ENCODE data around the gene C1orf21.

The C1orf21 gene

DNA sequence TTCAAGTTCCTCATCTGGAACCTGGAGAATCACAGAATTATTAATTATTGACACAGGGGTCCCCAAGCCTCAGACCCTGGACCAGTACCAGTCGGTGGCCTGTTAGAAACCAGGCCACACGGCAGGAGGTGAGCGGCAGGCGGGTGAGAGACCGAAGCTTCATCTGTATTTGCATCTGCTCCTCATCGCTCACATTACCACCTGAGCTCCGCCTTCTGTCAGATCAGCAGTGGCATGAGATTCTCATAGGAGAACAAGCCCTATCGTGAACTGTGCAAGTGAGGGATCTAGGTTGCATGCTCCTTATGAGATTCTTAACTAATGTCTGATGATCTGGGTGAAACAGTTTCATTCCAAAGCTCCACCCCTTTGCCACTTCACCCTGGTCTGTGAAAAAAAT is 125.9 kb downstream of the C1orf21 start:
- DNase-seq (ENCODE audit: low read depth in 2 of 3, low spot score in 1 of 3), result no peak

DNA sequence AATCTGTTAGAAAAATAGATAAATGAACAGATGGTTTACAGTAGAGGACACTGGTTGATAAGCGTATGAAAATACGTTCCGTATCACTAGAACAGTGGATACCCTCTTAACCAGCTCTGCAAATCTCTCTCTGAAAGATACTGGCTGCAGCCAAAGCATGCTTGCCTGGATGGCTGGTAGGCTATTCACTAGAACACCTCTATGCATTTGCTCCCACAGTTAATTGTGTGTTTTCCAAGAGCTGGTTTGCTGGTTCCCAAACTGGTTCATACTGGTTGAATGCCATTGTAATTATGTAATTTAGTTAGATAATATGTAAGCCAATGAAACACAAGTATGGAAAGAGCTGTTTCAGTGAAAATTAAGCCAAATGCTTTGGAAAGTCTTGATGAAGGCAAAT is 126.6 kb downstream of the C1orf21 start:
- no peak for DNase-seq (ENCODE audit: low read depth in 2 of 3, low spot score in 1 of 3)

DNA sequence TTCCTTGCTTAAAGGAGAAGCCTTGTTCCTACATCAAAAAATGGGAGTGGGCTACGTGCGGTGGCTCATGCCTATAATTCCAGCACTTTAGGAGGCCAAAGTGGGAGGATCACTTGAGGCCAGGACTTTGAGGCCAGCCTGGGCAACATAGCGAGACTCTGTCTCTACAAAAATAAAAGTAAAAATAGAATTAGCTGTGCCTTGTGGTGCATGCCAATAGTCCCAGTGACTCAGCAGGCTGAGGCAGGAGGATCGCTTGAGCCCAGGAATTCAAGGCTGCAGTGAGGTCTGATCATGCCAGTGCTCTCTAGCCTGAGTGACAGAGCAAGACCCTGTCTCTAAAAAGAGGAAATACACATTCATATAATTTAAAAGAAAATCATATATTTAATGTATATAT is 127.1 kb downstream of the C1orf21 start:
- no peak for DNase-seq (ENCODE audit: low read depth in 2 of 3, low spot score in 1 of 3)

DNA sequence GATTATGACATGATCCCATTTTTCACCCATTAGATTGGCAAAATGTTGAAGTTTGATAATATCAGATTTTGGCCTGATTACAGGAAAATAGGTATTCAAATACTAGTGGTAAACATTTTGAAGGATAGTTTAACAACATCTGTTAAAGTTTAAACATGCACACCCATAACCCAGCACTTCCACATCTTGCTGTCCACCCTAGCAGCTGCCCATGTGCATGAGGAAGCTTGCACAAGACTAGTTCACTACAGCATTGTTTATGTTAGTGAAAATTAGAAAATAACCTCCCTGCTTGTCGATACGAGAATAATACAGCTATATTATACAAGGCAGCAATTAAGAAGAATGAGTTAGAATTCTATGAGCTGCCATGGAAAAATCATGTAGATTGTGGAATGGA is 127.6 kb downstream of the C1orf21 start:
- no peak for DNase-seq (ENCODE audit: low read depth in 2 of 3, low spot score in 1 of 3)

DNA sequence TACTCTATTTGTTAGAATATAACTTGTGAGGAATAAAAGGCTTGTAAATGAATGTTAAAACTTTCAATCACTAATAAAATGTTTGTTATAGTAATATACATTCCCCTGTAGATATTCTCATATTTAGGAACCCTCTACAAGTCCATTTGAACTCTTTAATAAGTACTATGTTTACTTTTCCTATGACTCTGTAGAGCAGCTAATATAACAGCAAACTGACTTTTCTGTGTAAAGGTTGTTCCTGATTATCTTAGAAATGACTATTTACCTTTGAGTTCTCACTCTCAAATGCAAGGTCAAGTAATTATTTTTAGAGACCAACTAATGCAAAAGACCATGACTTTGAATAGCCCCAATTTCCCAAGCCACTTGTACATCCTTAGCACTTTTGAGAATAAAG is 130.3 kb downstream of the C1orf21 start:
- no peak for DNase-seq (ENCODE audit: low read depth in 2 of 3, low spot score in 1 of 3)

DNA sequence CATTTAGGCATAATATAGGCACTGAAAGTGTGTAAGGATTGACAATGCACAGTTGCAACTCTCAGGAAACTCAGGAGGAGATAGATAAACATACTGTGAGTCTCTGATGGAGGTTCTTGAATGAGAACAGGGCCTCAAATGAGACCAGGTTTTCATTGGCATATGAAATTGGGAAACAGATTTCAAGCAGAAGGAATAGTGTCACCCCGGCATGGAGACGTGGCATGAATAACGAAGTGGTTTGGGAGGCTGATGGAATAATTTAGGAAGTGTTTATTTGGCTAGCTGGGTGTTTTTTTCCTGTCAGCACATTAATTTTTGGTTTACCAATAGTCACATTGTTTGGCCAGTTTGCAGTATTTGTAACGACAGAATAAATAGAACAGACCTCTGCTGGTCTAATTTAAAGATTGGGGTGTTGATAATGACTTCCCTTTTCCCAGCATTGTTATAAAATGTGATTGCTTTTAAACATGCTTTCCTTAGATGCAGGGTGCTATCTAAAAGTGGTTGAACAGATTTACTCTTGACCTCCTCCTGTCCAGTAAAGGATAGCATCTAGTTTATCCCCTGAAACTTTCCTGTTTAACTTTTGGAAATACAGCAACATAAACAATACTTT is 132.0 kb downstream of the C1orf21 start:
- no peak for DNase-seq (ENCODE audit: low read depth in 2 of 3, low spot score in 1 of 3)

DNA sequence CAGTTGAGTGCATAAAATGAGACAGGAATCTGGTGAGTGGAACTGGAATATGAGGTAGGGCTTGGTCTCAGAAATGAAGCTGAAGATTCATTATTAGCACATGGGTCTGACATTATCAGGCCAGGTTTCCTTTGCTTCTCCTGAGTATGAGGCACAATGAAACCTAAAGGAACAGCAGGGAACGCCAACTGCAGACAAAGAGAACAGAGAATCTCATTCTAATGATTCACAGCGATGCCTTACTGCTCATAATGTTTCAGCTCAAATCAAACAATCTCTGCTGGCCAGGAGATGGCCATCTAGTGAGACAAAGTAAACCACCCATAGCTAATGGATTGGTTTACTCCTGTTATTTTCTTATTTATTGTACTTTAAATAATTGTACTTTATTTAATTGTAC is 133.5 kb downstream of the C1orf21 start:
- no peak for DNase-seq (ENCODE audit: low read depth in 2 of 3, low spot score in 1 of 3)

DNA sequence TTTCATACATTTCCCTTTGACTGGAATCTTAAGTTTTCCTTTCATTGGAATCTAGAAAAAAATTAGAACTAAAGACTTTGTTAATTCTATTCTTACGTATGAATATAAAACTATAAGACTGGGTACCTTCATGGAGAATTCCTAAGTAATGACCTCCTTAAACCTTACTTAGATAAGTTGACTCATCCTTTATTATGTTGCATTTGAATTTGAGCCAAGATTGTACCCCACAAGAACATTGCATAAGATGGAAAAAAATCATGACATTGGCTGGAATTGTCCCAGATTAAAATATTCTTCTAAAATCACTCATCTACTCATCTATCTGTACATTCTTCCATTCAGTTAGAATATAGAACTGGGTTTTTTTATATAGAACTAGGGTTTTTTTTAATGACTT is 137.4 kb downstream of the C1orf21 start:
- no peak for DNase-seq (ENCODE audit: low read depth in 2 of 3, low spot score in 1 of 3)

DNA sequence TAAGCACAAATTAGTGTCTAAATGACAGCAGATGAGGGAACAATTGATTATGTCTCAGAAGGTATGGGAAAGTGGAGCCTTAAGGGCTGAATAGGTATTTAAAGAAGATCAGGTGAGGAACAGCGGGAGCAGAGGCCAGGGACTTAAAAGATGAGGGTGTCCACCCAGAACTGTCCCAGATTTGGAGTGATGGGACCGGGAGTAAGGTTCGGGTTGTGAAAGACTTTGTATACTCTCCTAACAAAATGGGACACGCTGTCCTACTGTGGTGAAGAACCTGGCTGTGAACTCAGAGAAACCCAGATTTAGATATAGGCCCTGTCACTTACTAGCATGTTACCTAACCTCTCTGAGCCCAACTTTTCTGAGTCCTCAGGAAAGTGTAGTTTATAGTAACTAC is 140.6 kb downstream of the C1orf21 start:
- no peak for DNase-seq (ENCODE audit: low read depth in 2 of 3, low spot score in 1 of 3)

DNA sequence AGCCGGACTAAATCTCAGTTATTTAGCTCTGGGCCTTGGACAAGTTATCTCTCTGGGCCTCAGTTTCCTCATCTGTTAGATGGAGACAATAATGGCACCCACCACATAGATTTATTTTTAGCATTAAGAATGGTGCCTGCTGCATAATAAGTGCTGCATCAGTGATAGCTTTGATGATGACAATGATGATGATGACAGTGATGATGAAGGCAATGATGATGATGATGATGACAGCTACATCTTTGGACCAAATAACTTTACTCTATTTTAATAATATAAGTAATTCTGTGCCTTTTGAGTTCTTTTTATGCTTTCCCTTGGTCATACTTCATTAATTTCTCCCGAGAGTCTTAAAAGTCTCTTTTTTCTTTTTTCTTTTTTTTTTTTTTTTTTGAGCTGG is 143.4 kb downstream of the C1orf21 start:
- DNase-seq (ENCODE audit: low read depth in 2 of 3, low spot score in 1 of 3), result no peak

DNA sequence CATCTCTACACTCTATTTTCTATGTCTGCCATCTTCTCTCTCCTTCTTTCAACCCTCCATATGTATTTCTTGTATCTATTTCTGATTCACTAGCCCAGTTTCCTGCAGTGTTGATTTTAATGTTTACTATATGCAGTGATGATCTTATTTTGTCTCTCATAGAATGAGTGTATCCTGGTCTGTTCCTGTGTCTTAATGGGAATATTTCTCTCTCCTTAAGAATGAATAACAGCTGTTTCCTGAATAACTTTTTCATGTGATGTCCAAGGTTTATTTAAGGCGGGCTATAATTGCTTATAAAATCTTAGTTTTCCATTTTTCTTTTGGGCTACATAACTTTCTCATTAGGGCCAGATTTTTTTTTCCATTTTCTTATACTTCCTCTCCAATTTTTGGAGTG is 144.5 kb downstream of the C1orf21 start:
- DNase-seq (ENCODE audit: low read depth in 2 of 3, low spot score in 1 of 3), result no peak

DNA sequence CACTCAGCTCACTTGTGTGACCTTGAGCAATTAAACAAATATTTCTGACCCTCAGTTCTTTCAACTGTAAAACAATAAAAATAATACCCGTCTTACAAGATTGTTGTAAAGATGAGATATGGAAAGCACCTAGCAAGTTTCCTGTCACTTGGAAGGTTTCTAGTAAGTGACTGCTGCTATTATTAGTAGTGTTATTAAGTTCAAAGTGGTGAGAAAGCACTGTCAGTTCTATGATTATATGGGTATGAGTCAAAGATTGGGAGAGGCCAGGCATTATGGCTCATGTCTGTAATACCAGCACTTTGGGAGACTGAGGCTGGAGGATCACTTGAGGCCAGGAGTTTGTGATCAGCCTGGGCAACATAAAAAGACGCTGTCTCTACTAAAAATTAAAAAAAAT is 145.4 kb downstream of the C1orf21 start:
- DNase-seq (ENCODE audit: low read depth in 2 of 3, low spot score in 1 of 3), result no peak

DNA sequence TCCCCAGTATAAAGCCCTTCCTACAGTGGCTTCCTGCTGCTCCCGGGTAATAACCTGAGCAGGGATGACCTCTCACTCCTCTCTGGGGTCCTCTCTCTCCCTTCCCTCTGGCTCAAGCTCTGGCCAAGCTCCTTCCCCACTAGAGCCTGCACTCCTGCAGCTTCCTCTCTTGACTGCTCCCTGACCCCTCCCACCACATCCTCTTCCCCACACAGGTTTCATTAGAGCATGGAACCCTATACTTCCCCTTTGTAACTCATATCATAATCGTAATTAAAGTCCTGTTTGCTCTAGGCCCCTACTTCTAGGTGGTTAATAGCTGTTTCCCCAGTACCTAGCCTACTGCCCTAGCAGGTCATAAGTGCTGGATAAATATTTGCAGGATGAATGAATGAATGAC is 146.2 kb downstream of the C1orf21 start:
- no peak for DNase-seq (ENCODE audit: low read depth in 2 of 3, low spot score in 1 of 3)

DNA sequence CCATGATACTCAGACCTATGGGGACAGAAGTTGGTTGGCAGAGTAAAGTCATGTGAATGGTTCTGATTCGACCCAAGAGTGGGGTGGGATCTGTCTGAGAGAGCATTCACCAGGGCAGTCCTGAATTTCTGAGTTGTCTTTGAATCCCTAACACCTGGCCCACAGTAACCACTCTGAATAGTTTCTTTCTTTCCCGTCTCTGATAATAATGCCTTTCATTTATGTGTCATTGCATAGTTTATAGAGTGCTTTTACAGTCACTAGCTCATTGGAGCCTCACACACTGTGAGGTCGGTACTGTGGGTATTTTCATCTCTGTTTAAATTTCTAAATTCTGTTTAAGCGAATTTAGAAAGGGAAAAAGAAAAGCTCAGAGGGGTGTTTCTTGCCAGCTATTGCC is 147.1 kb downstream of the C1orf21 start:
- DNase-seq (ENCODE audit: low read depth in 2 of 3, low spot score in 1 of 3), result no peak

DNA sequence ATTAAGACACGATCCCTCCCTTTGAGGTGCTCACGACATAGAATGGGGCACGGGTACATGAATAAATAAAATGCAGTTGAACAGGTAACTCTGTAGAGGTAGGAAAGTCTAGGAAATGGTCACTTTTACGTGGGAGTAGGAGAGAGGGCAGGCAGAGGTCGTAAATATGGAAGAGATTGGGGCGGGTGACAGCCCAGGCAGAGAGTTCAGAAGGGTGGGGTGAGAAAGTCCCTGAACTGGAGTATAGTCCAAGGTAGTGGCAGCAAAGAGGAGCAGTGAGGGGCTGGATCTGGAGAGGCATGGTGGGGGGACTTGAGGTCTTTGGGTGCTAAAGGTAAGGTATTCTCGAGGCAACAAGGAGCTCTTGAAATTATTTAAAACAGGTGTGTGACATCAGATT is 147.9 kb downstream of the C1orf21 start:
- DNase-seq (ENCODE audit: low read depth in 2 of 3, low spot score in 1 of 3), result no peak

DNA sequence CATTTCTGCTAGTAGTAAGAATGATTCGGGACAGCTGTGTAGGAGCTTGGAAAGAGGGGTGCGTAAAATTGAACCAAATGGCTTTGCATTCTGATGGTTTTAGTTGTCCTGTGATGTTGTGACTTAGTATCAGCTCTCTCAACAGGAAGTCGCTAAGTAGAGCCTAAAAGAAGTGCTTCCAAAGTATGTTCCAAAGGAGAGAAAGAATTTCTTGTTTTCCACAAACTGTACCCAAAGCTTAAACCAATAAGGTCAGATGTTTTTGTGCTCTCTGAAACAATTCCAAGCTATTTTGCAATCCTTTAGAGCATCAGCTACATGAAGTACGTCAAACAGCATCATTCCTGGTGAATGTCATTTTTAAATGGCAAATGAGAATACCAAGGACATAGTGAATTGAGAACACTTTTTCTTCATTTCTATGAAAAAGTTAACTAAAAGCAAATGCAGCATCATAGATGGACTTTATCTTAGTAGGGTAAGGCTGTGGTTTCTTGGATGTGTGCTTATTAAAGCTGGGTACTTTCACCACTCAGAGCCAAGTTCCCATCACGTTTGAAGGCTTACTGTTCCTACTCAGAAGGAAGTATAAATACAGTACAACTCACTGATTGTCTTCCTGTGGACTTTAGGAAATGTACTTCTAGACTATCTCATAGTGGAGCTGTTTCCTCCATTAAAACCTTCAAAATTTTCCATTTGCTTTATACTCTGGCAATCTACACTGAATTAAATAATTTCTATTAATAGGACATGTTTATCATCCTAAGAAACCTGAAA is 148.6 kb downstream of the C1orf21 start:
- no peak for DNase-seq (ENCODE audit: low read depth in 2 of 3, low spot score in 1 of 3)

DNA sequence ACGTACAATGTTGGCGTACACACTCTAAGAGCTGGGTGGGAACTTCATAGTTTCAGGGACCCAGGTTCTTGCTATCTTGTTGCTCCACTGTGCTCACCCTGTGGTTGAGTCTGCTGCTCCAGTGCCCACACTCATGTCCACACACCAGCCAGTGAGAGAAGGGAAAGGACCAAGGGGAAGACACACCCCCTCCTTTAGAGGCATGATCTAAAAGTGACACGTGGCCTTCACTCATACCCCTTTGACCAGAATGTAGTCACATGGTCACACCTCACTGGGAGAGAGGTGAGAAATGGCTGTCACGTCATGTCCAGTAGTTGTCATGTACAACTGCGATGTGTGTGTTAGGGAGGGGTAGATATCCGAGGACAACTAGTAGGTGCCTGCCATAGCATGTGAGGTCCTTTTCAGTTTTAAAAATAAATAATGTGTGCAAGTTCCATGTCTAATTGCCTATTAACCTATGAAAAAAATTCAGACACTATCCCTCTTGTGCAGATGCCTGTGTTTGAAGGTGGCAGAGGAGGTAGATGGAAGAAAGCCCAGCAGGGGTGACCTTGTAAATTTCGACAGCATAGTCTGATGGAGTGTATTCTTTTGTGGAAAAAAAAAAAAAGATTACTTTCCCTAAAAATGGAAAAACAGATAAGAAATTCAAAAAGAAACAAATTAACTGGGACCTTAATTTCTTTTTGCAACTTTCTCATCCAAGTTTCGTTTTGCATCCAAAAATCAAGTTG is 149.6 kb downstream of the C1orf21 start:
- no peak for DNase-seq (ENCODE audit: low read depth in 2 of 3, low spot score in 1 of 3)

DNA sequence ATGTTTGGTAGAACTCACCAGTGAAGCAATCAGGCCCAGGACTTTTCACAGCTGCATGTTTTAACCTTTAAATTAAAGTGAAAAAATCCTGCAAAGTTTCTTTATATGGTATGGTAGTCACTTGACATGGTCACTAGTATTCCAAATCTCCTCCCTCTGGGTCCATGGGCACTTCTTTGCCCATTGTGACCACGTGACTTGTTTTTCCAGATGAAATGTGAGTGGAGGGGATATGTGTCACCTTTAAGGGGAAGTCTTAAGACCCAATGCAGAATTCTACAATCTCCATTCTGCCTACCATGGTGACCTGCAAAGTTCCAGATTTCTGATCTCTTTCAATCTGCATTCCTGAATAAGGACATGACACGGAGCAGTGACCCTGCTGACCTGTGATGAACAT is 152.8 kb downstream of the C1orf21 start:
- DNase-seq (ENCODE audit: low read depth in 2 of 3, low spot score in 1 of 3), result no peak

DNA sequence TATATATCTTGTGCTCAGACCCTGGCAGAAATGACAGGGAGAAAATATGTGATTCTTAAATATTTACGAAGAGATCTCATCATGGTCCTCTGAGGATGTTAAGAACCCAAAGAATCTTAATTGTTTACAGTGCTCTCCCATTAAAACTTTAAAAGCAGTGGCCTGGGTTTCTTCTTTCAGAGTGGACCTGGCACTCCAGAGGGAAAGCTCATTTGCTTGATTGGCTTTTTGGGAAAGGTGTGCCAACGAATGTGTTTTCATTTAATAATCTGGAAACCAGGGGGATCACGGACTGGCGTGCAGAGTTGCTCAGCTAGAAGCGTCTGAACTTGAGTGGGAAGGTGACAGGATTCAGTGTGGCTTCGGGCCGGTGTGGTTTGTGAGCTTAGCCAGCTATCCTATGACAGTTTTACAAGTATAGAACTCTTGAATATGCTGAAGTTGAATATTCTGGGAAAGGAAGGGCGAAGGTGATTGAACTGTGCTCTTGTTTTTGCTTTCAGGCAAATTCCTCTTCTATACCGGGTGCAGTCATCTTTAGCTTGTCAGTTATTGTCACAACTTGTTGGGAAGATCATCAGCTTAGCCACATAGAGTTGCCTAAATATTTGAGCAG is 154.8 kb downstream of the C1orf21 start:
- DNase-seq (ENCODE audit: low read depth in 2 of 3, low spot score in 1 of 3), result no peak

DNA sequence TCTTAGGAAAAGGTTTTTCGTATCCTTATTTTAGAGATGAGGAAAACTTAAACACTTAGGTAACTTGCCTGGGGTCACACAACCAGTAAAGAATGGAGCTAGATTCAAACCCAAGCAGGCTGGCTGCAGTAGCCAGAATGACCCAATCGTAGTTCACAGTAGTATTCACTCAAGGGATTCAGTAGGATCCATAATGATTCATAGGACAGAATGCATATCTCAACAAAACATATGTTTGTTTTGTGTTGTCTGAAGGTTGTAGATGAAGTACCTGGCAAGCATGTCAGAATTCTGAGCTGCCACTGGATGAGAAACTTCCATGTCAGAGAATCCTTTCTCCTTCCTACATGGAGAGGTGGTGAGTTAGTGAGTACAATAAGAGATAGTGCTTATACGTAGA is 155.5 kb downstream of the C1orf21 start:
- no peak for DNase-seq (ENCODE audit: low read depth in 2 of 3, low spot score in 1 of 3)

DNA sequence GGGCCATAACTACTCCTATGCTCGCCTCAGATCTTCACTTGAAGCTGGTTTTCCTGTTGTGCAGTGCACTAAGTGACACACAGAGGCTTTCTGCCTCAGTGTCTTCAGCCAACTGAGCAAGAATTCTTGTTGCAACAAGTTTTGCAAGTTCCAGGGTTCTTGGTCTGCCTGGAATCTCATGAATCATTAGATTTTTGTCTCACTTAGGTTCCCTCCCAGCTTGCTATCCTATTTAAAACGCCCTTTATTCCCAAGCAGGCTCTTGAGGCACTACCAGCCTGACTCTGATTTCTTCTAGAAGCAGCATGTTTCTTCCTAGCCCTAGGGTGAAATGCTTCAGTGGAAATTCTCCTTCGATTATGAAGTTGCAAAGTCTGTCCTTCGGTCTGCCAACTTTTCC is 158.8 kb downstream of the C1orf21 start:
- no peak for DNase-seq (ENCODE audit: low read depth in 2 of 3, low spot score in 1 of 3)

DNA sequence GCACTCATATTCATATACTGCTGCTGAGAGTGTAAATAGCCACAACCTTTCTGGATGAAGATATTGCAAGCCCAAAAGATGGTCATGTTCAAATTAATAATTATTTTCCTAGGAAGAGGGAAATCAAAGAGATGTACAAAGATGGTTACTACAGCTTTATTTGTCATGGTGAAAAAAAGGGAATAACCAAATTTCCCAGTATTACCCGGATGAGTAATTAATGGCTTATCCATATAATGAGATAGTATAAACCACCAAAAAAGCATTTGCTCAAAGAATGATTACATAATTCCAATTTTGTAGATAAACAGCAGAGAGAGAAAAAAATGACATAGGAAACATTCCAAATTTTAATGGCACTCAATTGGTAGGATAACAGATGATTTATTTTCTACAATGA is 165.6 kb downstream of the C1orf21 start:
- no peak for DNase-seq (ENCODE audit: low read depth in 2 of 3, low spot score in 1 of 3)

Measured in stimulated activated CD4-positive, alpha-beta T cell treated with anti-CD3 and anti-CD28 coated beads, Interleukin-12 subunit alpha, Interleukin-12 subunit beta, amount 100 ng/mL, for 48 hours (primary cell).